K562 treated with DMSO at 1 percent for 4 hours (cell line): Measurements from ENCODE around the gene FAM120C. TPM values are rescaled to one million over a fixed set of nuclear protein-coding genes. Genes with fewer than 3 reads are reported as not detected.

Source experiments
- total RNA-seq: library from RNA; unstranded; fragments of 300-600 nt; gene quantifications from 2 replicates; pipeline ENCODE4 v1.2.3, GENCODE V29; 2022; ENCODE audit not compliant: insufficient read depth

The FAM120C gene, protein sequence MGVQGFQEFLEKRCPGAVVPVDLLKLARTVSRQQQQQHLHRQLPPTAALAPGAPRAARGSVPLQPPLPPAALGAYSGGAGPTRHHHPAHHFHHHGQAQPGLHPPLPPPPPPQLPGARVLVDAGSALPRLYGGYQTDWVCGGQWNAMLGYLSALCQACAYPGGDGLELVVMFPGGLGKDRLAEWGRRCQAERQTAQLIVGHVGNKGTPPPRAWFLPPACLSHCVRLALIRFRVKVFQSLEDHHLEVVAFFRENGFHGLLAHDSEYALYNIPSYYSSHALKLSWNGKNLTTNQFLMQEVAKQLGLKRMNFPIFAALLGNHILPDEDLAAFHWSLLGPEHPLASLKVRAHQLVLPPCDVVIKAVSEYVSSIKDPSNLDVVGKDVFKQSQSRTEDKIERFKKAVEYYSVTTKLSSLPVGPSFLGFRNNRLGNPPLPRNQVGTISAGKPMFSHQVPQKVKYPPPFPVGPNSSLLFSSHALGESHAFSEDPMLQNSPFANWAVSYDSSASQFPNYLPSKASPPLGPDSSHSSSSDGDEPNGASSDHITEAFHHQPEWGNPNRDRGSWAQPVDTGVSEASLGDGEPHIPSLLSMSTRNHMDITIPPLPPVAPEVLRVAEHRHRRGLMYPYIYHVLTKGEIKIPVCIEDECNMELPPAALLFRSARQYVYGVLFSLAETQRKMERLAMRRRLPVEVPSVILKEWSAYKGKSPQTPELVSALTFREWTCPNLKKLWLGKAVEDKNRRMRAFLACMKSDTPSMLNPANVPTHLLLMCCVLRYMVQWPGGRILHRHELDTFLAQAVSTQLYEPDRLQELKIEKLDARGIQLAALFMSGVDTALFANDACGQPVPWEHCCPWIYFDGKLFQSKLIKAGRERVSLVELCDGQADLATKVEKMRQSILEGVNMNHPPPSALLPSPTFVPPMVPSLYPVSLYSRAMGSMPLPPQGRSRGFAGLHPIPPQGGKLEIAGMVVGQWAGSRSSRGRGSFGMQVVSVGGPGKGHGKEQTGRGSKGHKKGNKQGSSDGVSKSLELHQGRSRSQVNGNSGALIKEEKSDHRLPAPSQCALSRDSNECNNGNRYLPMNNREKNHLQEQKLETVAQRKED
- 7.9 and 9.3 TPM in 2 replicates for total RNA-seq

DNA sequence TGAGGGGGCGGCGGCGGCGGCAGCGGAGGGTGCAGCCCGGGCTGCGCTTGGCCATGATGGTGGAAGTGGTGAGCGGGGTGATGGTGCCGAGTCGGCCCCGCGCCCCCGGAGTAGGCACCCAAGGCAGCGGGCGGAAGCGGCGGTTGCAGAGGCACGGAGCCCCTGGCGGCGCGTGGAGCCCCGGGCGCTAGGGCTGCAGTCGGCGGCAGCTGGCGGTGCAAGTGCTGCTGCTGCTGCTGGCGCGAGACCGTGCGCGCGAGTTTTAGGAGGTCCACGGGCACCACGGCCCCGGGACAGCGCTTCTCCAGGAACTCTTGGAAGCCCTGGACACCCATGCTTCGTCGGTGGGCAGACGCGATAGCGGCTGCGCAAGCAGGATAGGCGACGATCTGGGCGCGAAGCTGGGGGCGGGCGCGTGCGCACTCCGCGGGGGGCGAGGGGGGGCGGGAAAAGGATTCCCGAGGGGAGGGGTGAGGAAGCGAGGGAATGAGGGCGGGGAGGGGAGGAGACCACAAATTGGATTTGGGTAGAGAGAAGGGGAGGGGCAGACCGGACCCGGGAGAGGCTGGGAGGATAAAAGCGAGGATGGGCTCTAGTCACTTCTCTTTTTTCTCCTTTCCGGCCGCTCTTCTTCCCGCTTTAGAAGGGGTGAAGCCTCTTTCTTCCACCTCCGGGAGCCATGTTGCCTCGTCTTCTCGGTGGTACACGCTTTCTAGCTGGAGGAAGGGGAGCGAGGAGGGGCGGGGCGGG is at the start of gene FAM120C:
TSS of gene FAM120C (minus strand) at position 391 of the 750 bp plus-strand sequence. CDS start at position 335, 56 bp downstream.

GRCh38 chrX:54044126-54044876 is 138.8 kb downstream of the FAM120C start, which contains the start of gene PHF8:
Gene PHF8, minus strand, starts transcription at chrX:54044473. Its CDS starts 1,745 bp downstream, at chrX:54042728.

Other genes starting within 250 kb of the FAM120C start
- 13.6 and 17.7 TPM in 2 replicates for gene PHF8, start 138.8 kb downstream of the FAM120C start, total RNA-seq
- gene WNK3, start 174.8 kb upstream of the FAM120C start, total RNA-seq: 0.21 TPM in 1 of 2 replicates, not detected in the other